HG03066 (cell line): ENCODE results near the gene TNFRSF19.

Experiments
- ATAC-seq: cut with Tn5 transposase; IDR thresholded peaks from one replicate; pipeline ENCODE4 v1.9.1; 2021; ENCODE audit warnings: low read depth; ENCODE audit not compliant: unreplicated experiment

Gene TNFRSF19

GRCh38 chr13:23600534-23600933 is 30.3 kb downstream of the TNFRSF19 start:
- no peak for ATAC-seq

- no peak for ATAC-seq
Measured at GRCh38 chr13:23605831-23606230, 35.6 kb downstream of the TNFRSF19 start.

- ATAC-seq, result no peak
Measured at GRCh38 chr13:23608138-23608537, 37.9 kb downstream of the TNFRSF19 start.

GRCh38 chr13:23608701-23609413 is 38.6 kb downstream of the TNFRSF19 start:
- no peak for ATAC-seq

GRCh38 chr13:23609414-23609760 is 39.2 kb downstream of the TNFRSF19 start:
- ATAC-seq, result no peak

GRCh38 chr13:23609874-23610576 is 39.8 kb downstream of the TNFRSF19 start:
- no peak for ATAC-seq

GRCh38 chr13:23610966-23611491 is 40.8 kb downstream of the TNFRSF19 start:
- no peak for ATAC-seq

- no peak for ATAC-seq
Measured at GRCh38 chr13:23612182-23612581, 42.0 kb downstream of the TNFRSF19 start.

GRCh38 chr13:23612731-23613130 is 42.5 kb downstream of the TNFRSF19 start:
- ATAC-seq, result no peak

GRCh38 chr13:23613596-23613995 is 43.4 kb downstream of the TNFRSF19 start:
- ATAC-seq, result no peak

- ATAC-seq, result no peak
Measured at GRCh38 chr13:23615395-23616081, 45.3 kb downstream of the TNFRSF19 start.

- no peak for ATAC-seq
Measured at GRCh38 chr13:23616228-23616627, 46.0 kb downstream of the TNFRSF19 start.

- no peak for ATAC-seq
Measured at GRCh38 chr13:23617551-23618024, 47.4 kb downstream of the TNFRSF19 start.

GRCh38 chr13:23618341-23618740 is 48.1 kb downstream of the TNFRSF19 start:
- no peak for ATAC-seq

GRCh38 chr13:23619068-23619855 is 49.0 kb downstream of the TNFRSF19 start:
- ATAC-seq, result no peak

- no peak for ATAC-seq
Measured at GRCh38 chr13:23620211-23620610, 50.0 kb downstream of the TNFRSF19 start.

GRCh38 chr13:23620613-23621315 is 50.6 kb downstream of the TNFRSF19 start:
- no peak for ATAC-seq

- no peak for ATAC-seq
Measured at GRCh38 chr13:23621316-23621645, 51.1 kb downstream of the TNFRSF19 start.

- no peak for ATAC-seq
Measured at GRCh38 chr13:23622985-23623384, 52.8 kb downstream of the TNFRSF19 start.

- no peak for ATAC-seq
Measured at GRCh38 chr13:23623394-23623793, 53.2 kb downstream of the TNFRSF19 start.
